ENCODE measurements around the gene KCND3.

DNA sequence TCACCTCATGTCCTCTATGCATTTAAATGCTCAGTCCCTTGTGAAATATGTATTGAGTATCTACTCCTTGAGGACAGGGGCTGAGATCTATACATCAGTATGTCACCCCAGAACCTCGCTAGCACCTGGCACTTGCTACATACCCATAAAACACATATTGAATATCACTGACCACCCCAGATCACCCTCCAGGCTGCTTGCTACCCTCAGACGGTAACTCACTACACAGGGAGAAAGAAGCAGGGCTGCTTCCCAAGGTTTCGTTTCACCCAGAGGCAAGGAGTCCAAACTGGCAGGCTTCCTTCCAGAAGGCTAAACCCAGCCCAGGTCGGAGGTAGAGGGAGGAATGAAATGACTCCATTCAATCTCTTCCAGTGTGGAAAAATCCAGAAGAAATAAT, 258.8 kb downstream of the KCND3 start:
- TF ChIP-seq, protein P1, sequence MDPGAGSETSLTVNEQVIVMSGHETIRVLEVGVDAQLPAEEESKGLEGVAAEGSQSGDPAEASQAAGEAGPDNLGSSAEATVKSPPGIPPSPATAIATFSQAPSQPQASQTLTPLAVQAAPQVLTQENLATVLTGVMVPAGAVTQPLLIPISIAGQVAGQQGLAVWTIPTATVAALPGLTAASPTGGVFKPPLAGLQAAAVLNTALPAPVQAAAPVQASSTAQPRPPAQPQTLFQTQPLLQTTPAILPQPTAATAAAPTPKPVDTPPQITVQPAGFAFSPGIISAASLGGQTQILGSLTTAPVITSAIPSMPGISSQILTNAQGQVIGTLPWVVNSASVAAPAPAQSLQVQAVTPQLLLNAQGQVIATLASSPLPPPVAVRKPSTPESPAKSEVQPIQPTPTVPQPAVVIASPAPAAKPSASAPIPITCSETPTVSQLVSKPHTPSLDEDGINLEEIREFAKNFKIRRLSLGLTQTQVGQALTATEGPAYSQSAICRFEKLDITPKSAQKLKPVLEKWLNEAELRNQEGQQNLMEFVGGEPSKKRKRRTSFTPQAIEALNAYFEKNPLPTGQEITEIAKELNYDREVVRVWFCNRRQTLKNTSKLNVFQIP (CRISPR knock-in tag; IDR thresholded peaks at IDR 0.05; ENCODE audit: borderline replicate concordance, low read depth): no peak
- TF ChIP-seq ARNTL (CRISPR knock-in tag; IDR thresholded peaks at IDR 0.05; ENCODE audit: borderline replicate concordance, low read depth) (no peak), PATZ1 (CRISPR knock-in tag; IDR thresholded peaks at IDR 0.05; ENCODE audit: borderline replicate concordance) (no peak), ZNF565 (CRISPR knock-in tag; conservative IDR thresholded peaks at IDR 0.05; ENCODE audit: low read depth) (no peak), RARB (CRISPR knock-in tag; IDR thresholded peaks at IDR 0.05) (no peak), ZC3H10 (CRISPR knock-in tag; IDR thresholded peaks at IDR 0.05) (no peak)

All from SK-N-SH treated with all-trans-retinoic acid at 6 μM for 48 hours (cell line).